ENCODE results near the gene PLEKHA7. TPM values are rescaled to one million over a fixed set of nuclear protein-coding genes. Genes with fewer than 3 reads are reported as not detected.

PLEKHA7 gene
- total RNA-seq, 1 experiment from 2014 or later, result 7.2 TPM

DNA sequence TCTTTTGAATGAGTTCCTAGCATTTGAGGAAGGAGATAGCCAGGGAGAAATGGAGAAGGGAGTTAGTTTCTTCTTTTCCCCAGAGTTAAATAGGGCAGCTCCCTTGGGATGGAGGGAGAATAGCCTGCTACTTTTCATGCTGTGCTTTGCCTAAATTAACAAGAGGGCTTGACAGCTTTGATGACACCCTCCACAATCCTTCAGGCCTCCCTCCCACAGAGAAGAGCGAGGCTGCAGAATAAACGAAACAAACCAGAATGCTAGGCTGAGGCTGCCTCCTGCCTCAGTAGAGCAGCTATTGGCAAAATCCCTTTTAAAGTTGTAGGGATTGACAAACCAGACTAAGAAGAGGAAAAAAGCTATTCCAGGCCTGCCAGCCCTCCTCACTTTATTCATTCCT lies 181.2 kb downstream of the PLEKHA7 start:
- no peak overlapping the region for H2AFZ ChIP-seq (ENCODE audit: low read depth, low read length, poor library complexity, severe bottlenecking)
- no TSS peak for BruUV-seq (replicated peaks)
- H3K27ac ChIP-seq (ENCODE audit: low read depth, low read length), result no peak overlapping the region
- no peaks in the 10 kb centered on the region for H4K20me1 ChIP-seq (ENCODE audit: insufficient read depth)
- no peak for DNase-seq (ENCODE audit: low read depth, low spot score)
- ATAC-seq, result no peak
- H3K36me3 ChIP-seq (ENCODE audit: control insufficient read depth in 1 of 2, insufficient read depth in 2 of 2, low read length in 2 of 2), result no peaks in the 10 kb centered on the region
- CTCF ChIA-PET, result interaction anchor here (4.9 kb wide), 1 partner anchor 13 kb away, joined by 18 read pairs; no protein-coding TSS in a partner anchor
- TF ChIP-seq SRF (IDR thresholded peaks at IDR 0.05; ENCODE audit: low read depth) (no peak), POLR2A (IDR thresholded peaks at IDR 0.05; ENCODE audit: borderline replicate concordance, extremely low read depth, insufficient read depth, insufficient read length) (no peak), POLR2AphosphoS5 (IDR thresholded peaks at IDR 0.05; ENCODE audit: low read depth, low read length) (no peak), JUND (IDR thresholded peaks at IDR 0.05) (no peak), EZH2phosphoT487 (IDR thresholded peaks at IDR 0.05; ENCODE audit: borderline replicate concordance) (no peak), TCF7L2 (IDR thresholded peaks at IDR 0.05; ENCODE audit: borderline replicate concordance, extremely low read depth, insufficient read depth, insufficient read length) (no peak), SP1 (IDR thresholded peaks at IDR 0.05; ENCODE audit: low read depth) (no peak)
- TF ChIP-seq, protein P1, sequence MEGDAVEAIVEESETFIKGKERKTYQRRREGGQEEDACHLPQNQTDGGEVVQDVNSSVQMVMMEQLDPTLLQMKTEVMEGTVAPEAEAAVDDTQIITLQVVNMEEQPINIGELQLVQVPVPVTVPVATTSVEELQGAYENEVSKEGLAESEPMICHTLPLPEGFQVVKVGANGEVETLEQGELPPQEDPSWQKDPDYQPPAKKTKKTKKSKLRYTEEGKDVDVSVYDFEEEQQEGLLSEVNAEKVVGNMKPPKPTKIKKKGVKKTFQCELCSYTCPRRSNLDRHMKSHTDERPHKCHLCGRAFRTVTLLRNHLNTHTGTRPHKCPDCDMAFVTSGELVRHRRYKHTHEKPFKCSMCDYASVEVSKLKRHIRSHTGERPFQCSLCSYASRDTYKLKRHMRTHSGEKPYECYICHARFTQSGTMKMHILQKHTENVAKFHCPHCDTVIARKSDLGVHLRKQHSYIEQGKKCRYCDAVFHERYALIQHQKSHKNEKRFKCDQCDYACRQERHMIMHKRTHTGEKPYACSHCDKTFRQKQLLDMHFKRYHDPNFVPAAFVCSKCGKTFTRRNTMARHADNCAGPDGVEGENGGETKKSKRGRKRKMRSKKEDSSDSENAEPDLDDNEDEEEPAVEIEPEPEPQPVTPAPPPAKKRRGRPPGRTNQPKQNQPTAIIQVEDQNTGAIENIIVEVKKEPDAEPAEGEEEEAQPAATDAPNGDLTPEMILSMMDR (IDR thresholded peaks at IDR 0.05 in 2 of 3, conservative IDR thresholded peaks at IDR 0.05 in 1 of 3; ENCODE audit: borderline replicate concordance in 1 of 3, insufficient read depth in 1 of 3, low read depth in 2 of 3, low read length in 2 of 3), result no peak
- H3K79me2 ChIP-seq (ENCODE audit: insufficient read depth, low read length), result no peaks in the 10 kb centered on the region
- no peaks in the 10 kb centered on the region for H3K9me2 ChIP-seq (ENCODE audit: insufficient read depth)
- RAD21 ChIA-PET (ENCODE audit: low non-redundant PET in 1 of 2, low total read pairs in 2 of 2, uncharacterized antibody in 2 of 2, unreplicated experiment in 2 of 2), result no interaction called here
- H3K4me2 ChIP-seq (ENCODE audit: low read length), result no peak overlapping the region
- no peaks in the 10 kb centered on the region for H3K9me3 ChIP-seq (ENCODE audit: control insufficient read depth in 1 of 2, insufficient read depth in 1 of 2, low read depth in 1 of 2, low read length in 2 of 2)
- POLR2A ChIA-PET, result no interaction called here
- H3K27me3 ChIP-seq (ENCODE audit: insufficient read depth, low read length), result no peaks in the 10 kb centered on the region
- H3K4me1 ChIP-seq (ENCODE audit: control insufficient read depth in 1 of 2, insufficient read depth in 2 of 2, low read length in 2 of 2), result no peaks in the 10 kb centered on the region
- intact Hi-C loops (cut with micrococcal nuclease), result no loop called here
- no peak overlapping the region for H3K9ac ChIP-seq (ENCODE audit: low read length)
- H3K4me3 ChIP-seq (replicated peaks in 1 of 2; ENCODE audit: low read depth in 1 of 2, low read length in 2 of 2), result no peak overlapping the region

DNA sequence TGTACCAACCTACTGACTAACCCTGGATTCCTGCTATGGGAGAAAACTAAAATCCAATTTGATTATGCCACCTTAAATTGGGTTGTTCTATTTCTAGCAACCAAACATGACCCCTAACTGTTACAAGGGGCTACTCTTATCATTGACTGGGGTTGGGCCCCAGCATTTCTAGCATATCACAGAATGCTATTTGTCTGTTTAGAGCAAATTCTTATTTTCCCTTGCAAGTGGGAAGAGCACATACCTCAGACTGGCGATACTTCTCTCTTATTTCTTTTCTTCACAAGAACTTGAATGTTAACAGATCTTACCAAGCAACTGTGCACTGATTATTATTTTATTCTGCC lies 182.0 kb downstream of the PLEKHA7 start:
- ChIA-PET RAD21 (ENCODE audit: low non-redundant PET in 1 of 2, low total read pairs in 2 of 2, uncharacterized antibody in 2 of 2, unreplicated experiment in 2 of 2) (no interaction called here), POLR2A (no interaction called here), CTCF (interaction anchor here (4.9 kb wide), 1 partner anchor 12 kb away, joined by 18 read pairs; no protein-coding TSS in a partner anchor)
- no peaks in the 10 kb centered on the region for H4K20me1 ChIP-seq (ENCODE audit: insufficient read depth)
- no peak for DNase-seq (ENCODE audit: low read depth, low spot score)
- H3K79me2 ChIP-seq (ENCODE audit: insufficient read depth, low read length), result no peaks in the 10 kb centered on the region
- H3K9ac ChIP-seq (ENCODE audit: low read length), result no peak overlapping the region
- H3K9me2 ChIP-seq (ENCODE audit: insufficient read depth), result no peaks in the 10 kb centered on the region
- H3K4me1 ChIP-seq (ENCODE audit: control insufficient read depth in 1 of 2, insufficient read depth in 2 of 2, low read length in 2 of 2), result no peaks in the 10 kb centered on the region
- H2AFZ ChIP-seq (ENCODE audit: low read depth, low read length, poor library complexity, severe bottlenecking), result no peak overlapping the region
- no peak overlapping the region for H3K4me3 ChIP-seq (replicated peaks in 1 of 2; ENCODE audit: low read depth in 1 of 2, low read length in 2 of 2)
- no peaks in the 10 kb centered on the region for H3K27me3 ChIP-seq (ENCODE audit: insufficient read depth, low read length)
- H3K4me2 ChIP-seq (ENCODE audit: low read length), result no peak overlapping the region
- no peak for ATAC-seq
- H3K9me3 ChIP-seq (ENCODE audit: control insufficient read depth in 1 of 2, insufficient read depth in 1 of 2, low read depth in 1 of 2, low read length in 2 of 2), result no peaks in the 10 kb centered on the region
- no peaks in the 10 kb centered on the region for H3K36me3 ChIP-seq (ENCODE audit: control insufficient read depth in 1 of 2, insufficient read depth in 2 of 2, low read length in 2 of 2)
- intact Hi-C loops (cut with micrococcal nuclease), result no loop called here
- H3K27ac ChIP-seq (ENCODE audit: low read depth, low read length), result no peak overlapping the region
- TF ChIP-seq, protein P2, sequence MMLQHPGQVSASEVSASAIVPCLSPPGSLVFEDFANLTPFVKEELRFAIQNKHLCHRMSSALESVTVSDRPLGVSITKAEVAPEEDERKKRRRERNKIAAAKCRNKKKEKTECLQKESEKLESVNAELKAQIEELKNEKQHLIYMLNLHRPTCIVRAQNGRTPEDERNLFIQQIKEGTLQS (IDR thresholded peaks at IDR 0.05), result no peak
- BruUV-seq (replicated peaks), result no TSS peak
